DND-41 (cell line): ENCODE data around the gene FN3K.

Experiments
- ATAC-seq: fragments of 200-7000 bp; cut with Tn5 transposase; 3 replicates; pipeline ENCODE4 v1.9.1; 2021; ENCODE audit warnings: low read depth; ENCODE audit not compliant: insufficient read depth
- DNase-seq: peaks from one replicate; pipeline ENCODE4 v3.0.0-alpha.2; 2020
- H2AFZ ChIP-seq: 2 replicates; pipeline ENCODE4 v1.6.0; 2012; ENCODE audit warnings: low read depth, low read length
- H3K27ac ChIP-seq: 2 replicates; pipeline ENCODE4 v1.5.1; 2012; ENCODE audit warnings: low read length, inconsistent platforms
- H3K27me3 ChIP-seq: fragments of 200-600 bp; sonication (generic); 2 replicates; pipeline ENCODE4 v1.6.0; 2012; ENCODE audit warnings: low read length, mild to moderate bottlenecking, inconsistent platforms; ENCODE audit not compliant: insufficient read depth, poor library complexity
- H3K36me3 ChIP-seq: 2 replicates; pipeline ENCODE4 v1.5.1; 2012; ENCODE audit warnings: low read length, inconsistent platforms; ENCODE audit not compliant: insufficient read depth
- H3K4me1 ChIP-seq: 2 replicates; pipeline ENCODE4 v1.5.1; 2012; ENCODE audit warnings: mild to moderate bottlenecking, low read length; ENCODE audit not compliant: insufficient read depth
- H3K4me2 ChIP-seq: 2 replicates; pipeline ENCODE4 v1.6.0; 2012; ENCODE audit warnings: mild to moderate bottlenecking, moderate library complexity, low read length, inconsistent platforms; ENCODE audit not compliant: insufficient read depth
- H3K4me3 ChIP-seq, 2 experiments: fragments of 200-600 bp in 1 of 2; shearing (Covaris generic) in 1 of 2; 2 replicates each; pipeline ENCODE4 v1.5.1; 2012 to 2016; ENCODE audit warnings: inconsistent platforms in 2 of 2, low read length in 2 of 2, mild to moderate bottlenecking in 2 of 2, low read depth in 1 of 2, moderate library complexity in 1 of 2
- H3K79me2 ChIP-seq: 2 replicates; pipeline ENCODE4 v1.6.0; 2012; ENCODE audit warnings: low read length, inconsistent platforms; ENCODE audit not compliant: insufficient read depth
- H3K9ac ChIP-seq: 2 replicates; pipeline ENCODE4 v1.6.0; 2012; ENCODE audit warnings: low read depth, mild to moderate bottlenecking, inconsistent platforms, low read length, moderate library complexity
- H3K9me3 ChIP-seq: 2 replicates; pipeline ENCODE4 v1.5.1; 2012; ENCODE audit warnings: low read length, moderate library complexity, mild to moderate bottlenecking, inconsistent platforms; ENCODE audit not compliant: insufficient read depth, severe bottlenecking
- H4K20me1 ChIP-seq: 2 replicates; pipeline ENCODE4 v1.6.0; 2012; ENCODE audit warnings: low read length; ENCODE audit not compliant: insufficient read depth
- CTCF ChIP-seq: IDR thresholded peaks from 2 replicates; pipeline ENCODE4 v1.5.1; 2012; ENCODE audit warnings: borderline replicate concordance, low read length, moderate library complexity, mild to moderate bottlenecking; ENCODE audit not compliant: poor library complexity, severe bottlenecking; ENCODE audit errors: extremely low read depth
- EZH2 ChIP-seq: IDR thresholded peaks from 3 replicates; pipeline ENCODE4 v1.6.1; 2012; ENCODE audit warnings: borderline replicate concordance, low read depth, mild to moderate bottlenecking, moderate library complexity, low read length, inconsistent platforms; ENCODE audit not compliant: severe bottlenecking

The FN3K gene

DNA sequence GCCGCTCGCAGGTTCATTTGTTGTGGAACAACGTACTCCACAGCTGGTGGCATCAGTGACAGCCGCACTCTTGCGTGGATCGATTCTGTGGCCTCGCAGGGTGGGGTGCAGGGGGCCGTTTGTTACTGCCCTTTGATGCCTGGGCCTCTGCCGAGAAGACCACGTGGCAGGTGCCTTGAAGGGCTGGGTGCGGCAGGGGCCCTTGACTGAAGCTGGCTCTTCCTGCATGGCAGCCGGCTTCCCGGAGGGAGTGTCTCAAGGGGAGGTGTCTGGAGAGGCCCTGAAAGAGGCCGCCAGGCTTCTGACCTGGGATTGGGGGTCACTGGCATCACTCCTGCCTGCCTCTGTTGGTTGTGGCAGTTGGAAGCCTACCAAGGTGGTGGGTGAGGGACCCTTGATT lies 60.2 kb downstream of the FN3K start:
- Histone ChIP-seq H4K20me1 (peaks cover 38% of the 10 kb centered on the region), H3K36me3 (peaks cover 61% of the 10 kb centered on the region), H3K9me3 (no peaks in the 10 kb centered on the region), H3K4me1 (no peaks in the 10 kb centered on the region), H3K27me3 (no peaks in the 10 kb centered on the region), H3K27ac (0 out of 2 replicates have a peak overlapping the region, but pooled peaks have one; percentile 33), H3K9ac (no peak overlapping the region), H3K79me2 (peaks cover 58% of the 10 kb centered on the region), H3K4me2 (no peak overlapping the region), H3K4me3 (no peak overlapping the region), H2AFZ (no peak overlapping the region)
- no peak for TF ChIP-seq EZH2
- no peak for TF ChIP-seq CTCF
- no peak for ATAC-seq
- DNase-seq, result no peak

GRCh38 chr17:82797061-82797460 lies 61.6 kb downstream of the FN3K start:
- ATAC-seq (no peak), DNase-seq (no peak)
- peaks cover 4% of the 10 kb centered on the region for H3K9me3 ChIP-seq
- H3K4me3 ChIP-seq, result no peak overlapping the region
- H3K36me3 ChIP-seq, result peaks cover 67% of the 10 kb centered on the region
- H3K79me2 ChIP-seq, result peaks cover 61% of the 10 kb centered on the region
- H3K4me2 ChIP-seq, result no peak overlapping the region
- no peaks in the 10 kb centered on the region for H3K4me1 ChIP-seq
- no peak overlapping the region for H2AFZ ChIP-seq
- H3K27me3 ChIP-seq, result no peaks in the 10 kb centered on the region
- no peak overlapping the region for H3K9ac ChIP-seq
- no peak overlapping the region for H3K27ac ChIP-seq
- H4K20me1 ChIP-seq, result peaks cover 38% of the 10 kb centered on the region; the same call in 1 of the 2 replicates
- TF ChIP-seq CTCF (no peak), EZH2 (no peak)

DNA sequence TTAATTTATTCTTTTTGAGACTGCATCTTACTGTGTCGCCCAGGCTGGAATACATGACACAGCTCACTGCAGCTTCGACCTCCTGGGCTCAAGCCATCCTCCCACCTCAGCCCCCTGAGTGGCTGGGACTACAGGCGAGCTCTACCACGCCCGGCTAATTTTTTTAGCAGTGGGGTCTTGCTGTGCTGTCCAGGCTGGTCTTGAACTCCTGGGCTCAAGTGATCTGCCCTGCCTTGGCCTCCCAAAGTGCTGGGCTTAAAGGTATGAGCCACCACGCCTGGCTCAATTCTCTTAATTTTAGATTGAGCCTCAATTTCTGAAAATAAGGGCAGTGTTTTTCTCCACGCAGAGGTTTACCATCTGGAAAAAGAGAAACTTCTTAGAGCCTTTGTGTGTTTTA lies 63.3 kb downstream of the FN3K start:
- H2AFZ ChIP-seq, result no peak overlapping the region
- no peak overlapping the region for H3K4me2 ChIP-seq
- H3K4me1 ChIP-seq, result no peaks in the 10 kb centered on the region
- H3K36me3 ChIP-seq, result peaks cover 66% of the 10 kb centered on the region
- no peak overlapping the region for H3K4me3 ChIP-seq
- ATAC-seq, result no peak
- peaks cover 4% of the 10 kb centered on the region for H3K9me3 ChIP-seq
- TF ChIP-seq CTCF, result no peak
- TF ChIP-seq EZH2, result no peak
- H3K79me2 ChIP-seq, result peaks cover 62% of the 10 kb centered on the region
- no peak overlapping the region for H3K27ac ChIP-seq
- H3K27me3 ChIP-seq, result no peaks in the 10 kb centered on the region
- H3K9ac ChIP-seq, result no peak overlapping the region
- peaks cover 50% of the 10 kb centered on the region for H4K20me1 ChIP-seq
- DNase-seq, result no peak

GRCh38 chr17:82799591-82799990 lies 64.2 kb downstream of the FN3K start:
- Histone ChIP-seq H3K79me2 (peaks cover 61% of the 10 kb centered on the region), H4K20me1 (peaks cover 45% of the 10 kb centered on the region), H3K27ac (no peak overlapping the region), H3K36me3 (peaks cover 65% of the 10 kb centered on the region), H3K4me1 (no peaks in the 10 kb centered on the region), H3K4me3 (no peak overlapping the region), H3K9ac (no peak overlapping the region), H2AFZ (no peak overlapping the region), H3K4me2 (no peak overlapping the region), H3K27me3 (no peaks in the 10 kb centered on the region), H3K9me3 (peaks cover 4% of the 10 kb centered on the region)
- DNase-seq (no peak), ATAC-seq (no peak)
- TF ChIP-seq CTCF, result no peak
- no peak for TF ChIP-seq EZH2
